ENCODE data around the gene NHSL2.

GRCh38 chrX:72086995-72087394 is 176.3 kb downstream of the NHSL2 start:
- no peak for TF ChIP-seq POLR2A (IDR thresholded peaks at IDR 0.05)
- TF ChIP-seq POLR2AphosphoS5 (IDR thresholded peaks at IDR 0.05), result no peak
- TF ChIP-seq CTCF (IDR thresholded peaks at IDR 0.05), result no peak

All from gastroesophageal sphincter (tissue), 3 donors.